ENCODE data around the gene TPSB2.
"Not testable (repeated sequence)": the region's sequence is repeated elsewhere in the genome, so short reads cannot be mapped to it uniquely, and the experiment has no call there.

The TPSB2 gene

DNA sequence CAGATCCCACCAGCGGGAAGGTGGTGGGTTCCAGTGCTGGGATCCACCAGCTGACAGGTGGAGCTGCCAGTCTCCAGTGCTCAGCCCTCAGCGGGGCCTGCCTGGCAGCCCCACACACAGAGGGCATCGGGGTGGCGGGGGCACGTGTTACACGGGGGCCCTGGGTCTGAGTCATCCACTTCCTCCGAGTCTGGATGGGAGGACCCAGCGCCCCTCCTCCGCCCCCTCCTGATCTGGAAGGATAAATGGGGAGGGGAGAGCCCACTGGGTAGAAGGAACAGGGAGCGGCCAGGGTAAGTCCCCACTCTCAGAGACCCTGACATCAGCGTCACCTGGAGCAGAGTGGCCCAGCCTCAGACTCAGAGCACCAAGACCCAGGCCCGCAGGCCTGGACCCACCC, 10.5 kb upstream of the TPSB2 start, which contains the start of gene TPSAB1:
Gene TPSAB1 (plus strand): TSS at position 270 of the 400 bp plus-strand sequence. CDS start 234 bp downstream, outside the sequence.
- DNase-seq (ENCODE audit: low read depth in 2 of 2) = not testable (repeated sequence)

DNA sequence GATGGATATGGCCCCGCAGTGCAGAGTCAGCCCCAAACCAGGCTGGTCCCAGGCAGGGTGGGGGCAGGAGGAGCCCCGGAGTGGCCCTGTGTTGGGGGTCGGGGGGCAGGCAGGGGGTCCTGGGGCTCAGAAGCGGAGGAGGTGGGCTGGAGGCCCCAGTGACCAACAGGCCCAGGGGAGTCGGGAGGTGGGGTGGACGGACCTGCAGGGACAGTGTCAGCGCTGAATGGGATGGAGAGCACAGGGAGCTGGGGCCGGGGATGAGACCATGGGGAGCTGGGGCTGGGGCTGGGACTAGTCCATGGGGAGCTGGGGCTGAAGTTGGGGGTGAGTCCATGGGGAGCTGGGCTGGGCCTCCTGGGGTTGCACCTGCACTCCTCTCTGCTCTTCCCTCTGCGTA, 9.6 kb upstream of the TPSB2 start:
- not testable (repeated sequence) for DNase-seq (ENCODE audit: low read depth in 2 of 2)

DNA sequence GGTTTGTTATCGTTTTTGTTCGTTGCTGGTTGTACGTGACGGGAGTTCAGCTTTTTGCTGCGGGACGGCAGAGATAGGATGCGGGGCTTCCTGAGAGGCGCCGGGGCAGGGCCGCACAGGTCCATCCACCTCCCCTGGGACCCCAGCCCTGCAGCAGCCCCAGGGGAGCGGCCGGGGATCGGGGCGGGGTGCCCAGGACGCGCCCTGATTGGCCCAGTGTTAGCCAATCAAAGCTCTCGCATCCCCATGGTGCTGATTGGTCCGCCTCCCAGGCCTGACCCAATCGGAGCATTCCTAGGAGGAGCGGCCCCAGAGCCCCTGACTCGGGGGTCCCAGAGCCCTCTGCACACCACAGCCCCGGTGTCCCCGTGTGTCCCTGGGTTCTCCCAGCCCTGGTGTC, 8.9 kb upstream of the TPSB2 start:
- not testable (repeated sequence) for DNase-seq (ENCODE audit: low read depth in 2 of 2)

DNA sequence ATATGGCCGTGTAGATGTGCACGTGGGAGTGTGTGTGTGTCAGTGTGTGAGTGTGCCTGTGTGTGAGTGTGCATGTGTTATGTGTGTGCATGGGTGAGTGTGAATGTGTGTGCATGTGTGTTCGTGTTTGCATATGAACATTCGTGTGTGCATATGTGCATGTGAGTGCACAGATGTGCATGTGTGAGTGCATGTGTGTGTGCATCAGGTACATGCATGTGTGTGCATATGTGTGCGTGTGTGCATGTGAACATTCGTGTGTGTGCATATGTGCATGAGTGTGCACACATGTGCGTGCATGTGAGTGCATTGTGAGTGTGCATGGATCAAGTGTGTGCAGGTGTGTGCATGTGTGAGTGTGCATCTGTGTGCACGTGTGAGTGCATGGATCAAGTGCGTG, 8.0 kb upstream of the TPSB2 start:
- no peak for DNase-seq (ENCODE audit: low read depth in 2 of 2)

DNA sequence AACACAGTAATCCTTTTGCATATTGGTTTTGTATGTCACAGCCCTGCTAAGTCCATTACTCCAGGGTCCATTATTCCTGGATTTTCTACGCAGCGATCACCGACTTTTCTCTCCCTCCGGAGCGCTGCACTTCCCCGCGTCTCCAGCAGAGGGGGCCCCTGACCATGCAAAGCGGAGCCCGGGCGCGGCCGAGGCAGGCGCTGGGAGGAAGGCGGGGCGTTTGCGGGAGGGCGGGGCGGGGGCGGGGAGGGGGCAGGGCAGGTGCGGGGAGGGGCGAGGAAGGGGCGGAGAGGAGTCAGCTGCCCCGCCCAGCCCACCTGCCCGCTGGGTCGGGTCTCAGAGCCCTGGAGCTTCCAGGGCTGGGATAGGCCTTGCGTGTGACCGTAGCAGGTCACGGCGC, 6.7 kb upstream of the TPSB2 start:
- DNase-seq (ENCODE audit: low read depth in 2 of 2) = not testable (repeated sequence)

DNA sequence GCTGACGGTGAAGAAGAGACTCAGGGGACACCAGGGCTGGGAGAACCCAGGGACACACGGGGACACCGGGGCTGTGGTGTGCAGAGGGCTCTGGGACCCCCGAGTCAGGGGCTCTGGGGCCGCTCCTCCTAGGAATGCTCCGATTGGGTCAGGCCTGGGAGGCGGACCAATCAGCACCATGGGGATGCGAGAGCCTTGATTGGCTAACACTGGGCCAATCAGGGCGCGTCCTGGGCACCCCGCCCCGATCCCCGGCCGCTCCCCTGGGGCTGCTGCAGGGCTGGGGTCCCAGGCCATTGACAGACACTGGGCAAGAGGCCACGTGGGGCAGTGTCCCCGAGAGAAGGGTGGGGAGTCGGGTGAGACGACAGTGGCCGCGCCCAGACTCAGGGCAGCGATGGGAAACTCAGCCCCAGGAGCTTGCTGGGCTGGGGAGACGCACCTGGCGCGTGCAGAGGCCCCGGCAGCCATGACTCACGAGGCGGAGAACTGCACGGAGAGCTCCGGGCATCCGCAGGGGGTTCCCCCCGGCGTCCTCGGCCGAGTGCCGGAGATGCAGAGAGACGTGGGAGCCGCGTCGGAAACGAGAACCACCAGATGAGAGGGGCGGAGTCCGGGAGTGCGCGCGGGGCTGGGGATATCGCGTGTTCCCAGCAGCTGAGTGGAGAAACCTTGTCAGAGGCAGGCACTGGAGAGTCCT, 2.2 kb upstream of the TPSB2 start:
- not testable (repeated sequence) for DNase-seq (ENCODE audit: low read depth in 2 of 2)

DNA sequence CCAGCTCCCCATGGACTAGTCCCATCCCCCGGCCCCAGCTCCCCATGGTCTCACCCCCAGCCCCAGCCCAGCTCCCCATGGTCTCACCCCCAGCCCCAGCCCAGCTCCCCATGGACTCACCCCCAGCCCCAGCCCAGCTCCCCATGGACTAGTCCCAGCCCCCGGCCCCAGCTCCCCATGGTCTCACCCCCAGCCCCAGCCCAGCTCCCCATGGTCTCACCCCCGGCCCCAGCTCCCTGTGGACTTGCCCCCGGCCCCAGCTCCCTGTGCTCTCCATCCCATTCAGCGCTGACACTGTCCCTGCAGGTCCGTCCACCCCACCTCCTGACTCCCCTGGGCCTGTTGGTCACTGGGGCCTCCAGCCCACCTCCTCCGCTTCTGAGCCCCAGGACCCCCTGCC, 1.3 kb upstream of the TPSB2 start:
- DNase-seq (ENCODE audit: low read depth in 2 of 2) = not testable (repeated sequence)

DNA sequence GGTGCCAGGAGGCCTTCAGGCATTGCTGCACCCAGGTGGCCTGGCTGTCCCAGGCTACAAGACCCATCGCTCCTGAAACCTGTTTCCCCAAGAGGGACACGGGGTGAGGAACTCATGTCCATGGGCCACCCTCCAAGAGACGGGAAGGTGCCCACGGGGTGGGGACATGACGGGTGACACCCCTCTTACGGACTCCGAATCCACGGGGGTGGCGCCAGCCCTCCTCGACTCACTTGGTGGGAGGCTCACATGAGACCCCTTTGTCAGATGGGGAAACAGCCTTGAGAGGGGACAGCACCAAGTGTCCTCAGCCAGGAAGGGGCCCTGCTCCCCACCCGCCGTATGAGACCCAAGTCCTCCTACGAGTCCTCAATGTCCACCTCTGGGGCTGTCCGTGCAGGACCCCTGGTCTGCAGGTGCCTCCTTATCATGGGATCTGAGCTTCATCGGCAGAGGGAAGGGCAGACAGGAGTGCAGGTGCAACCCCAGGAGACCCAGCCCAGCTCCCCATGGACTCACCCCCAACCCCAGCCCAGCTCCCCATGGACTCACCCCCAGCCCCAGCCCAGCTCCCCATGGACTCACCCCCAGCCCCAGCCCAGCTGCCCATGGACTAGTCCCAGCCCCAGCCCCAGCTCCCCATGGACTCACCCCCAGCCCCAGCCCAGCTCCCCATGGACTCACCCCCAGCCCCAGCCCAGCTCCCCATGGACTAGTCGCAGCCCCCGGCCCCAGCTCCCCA, 658 bp upstream of the TPSB2 start:
- DNase-seq (ENCODE audit: low read depth in 2 of 2) = not testable (repeated sequence)

DNA sequence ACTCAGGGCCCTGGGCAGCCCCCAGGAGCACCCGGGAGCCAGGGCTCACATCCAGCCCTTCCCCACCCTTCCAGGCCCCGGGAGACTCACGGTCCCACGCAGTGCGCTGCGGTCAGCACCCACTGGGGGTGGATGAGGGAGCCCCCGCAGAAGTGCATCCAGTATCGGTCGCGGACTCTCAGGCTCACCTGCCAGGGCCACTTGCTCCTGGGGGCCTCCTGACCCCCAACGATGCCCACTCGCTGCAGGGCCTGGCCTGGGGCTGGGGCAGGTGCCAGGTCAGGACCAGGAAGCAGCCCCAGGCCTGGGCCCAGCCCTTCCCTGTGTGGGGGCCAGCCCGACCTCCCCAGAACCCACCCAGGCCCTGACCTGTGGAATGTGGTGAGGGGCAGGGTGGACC, 508 bp downstream of the TPSB2 start:
- not testable (repeated sequence) for DNase-seq (ENCODE audit: low read depth in 2 of 2)

DNA sequence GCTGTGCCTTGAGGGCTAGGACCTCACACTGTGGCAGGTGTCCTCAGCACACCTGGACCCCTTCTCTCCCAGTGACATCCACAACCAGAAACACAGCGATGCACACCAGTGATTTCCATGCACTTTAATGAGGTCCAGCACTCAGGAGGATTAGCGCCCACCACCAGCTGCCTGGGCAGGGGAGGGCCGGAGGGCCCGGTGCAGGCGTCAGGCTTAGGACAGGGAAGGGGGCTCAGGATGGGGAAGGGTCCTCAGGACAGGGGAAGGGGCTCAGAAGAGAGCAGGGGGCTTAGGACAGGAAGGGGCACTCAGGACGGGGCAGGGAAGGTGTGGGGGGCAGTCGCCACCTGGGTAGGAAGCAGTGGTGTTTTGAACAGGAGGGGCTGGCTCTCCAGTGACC, 1.8 kb downstream of the TPSB2 start:
- DNase-seq (ENCODE audit: low read depth in 2 of 2) = not testable (repeated sequence)

DNA sequence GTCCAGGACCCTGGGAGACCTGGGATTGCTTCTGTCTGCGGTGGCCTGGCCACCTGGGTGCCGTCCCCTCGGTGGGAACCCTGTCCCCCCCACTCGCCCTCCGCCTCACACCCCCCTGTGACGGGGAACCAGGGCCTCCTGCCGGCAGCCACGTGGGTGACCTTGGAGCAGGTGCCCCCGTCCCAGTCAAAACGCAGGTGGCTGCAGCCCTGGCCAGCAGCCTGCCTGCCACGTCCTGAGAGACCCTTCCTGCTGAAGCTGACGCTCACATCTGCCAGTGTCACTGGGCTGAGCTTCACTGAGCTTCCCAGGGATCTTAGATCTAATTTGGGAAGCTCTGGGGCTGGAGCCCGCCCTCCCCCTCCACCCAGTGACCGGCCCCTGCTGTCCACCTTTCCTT, 3.3 kb downstream of the TPSB2 start:
- DNase-seq (ENCODE audit: low read depth in 2 of 2) = not testable (repeated sequence)

DNA sequence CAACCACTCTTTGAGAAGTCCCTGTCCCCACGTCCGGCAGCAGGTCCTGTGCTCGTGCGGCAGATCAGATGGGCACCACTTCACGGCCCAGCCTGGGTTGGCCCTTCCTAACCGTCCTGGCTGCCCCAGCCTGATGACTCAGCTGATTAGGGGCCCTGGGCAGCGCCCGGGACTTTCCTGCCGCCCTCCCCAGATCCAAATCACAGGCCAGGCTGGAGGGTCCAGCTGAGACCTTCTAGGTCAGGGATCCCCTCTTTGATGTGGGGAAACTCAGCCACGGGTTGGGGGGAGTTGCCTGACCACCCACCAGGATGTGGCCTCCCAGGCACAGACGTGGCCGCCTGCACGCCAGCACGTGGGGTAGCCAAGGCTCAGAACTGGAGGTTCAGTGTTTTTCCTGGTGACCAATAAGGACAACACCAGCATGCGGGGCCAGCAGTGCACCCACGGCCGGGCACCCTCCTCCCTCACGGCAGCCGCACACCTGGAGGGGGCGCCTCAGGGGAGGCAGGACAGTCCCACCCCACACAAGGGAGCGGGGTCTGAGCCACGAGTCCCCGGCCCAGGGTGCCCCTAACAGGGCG, 4.2 kb downstream of the TPSB2 start:
- not testable (repeated sequence) for DNase-seq (ENCODE audit: low read depth in 2 of 2)

DNA sequence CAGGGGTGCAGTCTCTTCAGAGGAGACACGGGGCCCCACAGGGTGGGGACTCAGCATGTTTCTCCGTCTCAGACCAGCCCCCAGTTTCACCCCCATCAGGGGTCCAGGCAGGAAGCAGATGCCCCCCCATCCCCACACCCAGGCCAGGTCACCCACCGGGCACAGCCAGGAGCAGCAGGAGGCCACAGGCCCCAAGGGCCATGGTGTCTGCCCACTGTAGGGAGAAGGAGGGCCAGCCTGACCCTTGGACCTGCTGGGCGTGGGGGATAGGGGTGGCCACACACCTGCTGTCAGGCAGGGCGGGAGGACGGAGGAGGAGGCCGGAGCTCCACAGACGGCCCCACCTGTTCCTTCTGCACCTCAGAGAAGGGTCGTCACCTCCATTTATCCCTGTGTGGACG, 4.9 kb downstream of the TPSB2 start, which contains the start of gene TPSG1:
Gene TPSG1 (minus strand): TSS at position 218 of the 401 bp plus-strand sequence. CDS start 16 bp downstream, at position 202.
- no peak for DNase-seq (ENCODE audit: low read depth in 2 of 2)

DNA sequence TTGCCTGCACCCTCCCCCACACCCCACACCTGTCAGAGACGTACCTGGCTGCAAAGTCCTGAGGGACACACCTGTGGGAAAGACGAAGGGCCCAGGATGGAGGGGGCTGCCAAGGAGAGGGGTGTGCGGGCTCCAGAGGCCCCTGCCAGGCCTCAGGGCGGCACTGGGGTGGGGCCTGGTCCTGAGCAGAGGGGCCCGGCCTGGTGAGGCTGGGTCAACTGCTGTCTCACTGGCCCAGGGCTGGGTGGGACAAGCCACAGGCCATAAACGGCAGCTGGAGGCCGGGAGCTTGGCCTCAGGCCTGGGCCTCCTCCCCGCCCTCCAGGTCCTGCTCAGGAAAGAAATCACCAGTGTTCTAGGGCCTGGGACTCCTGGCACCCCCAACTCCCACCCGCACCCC, 5.4 kb downstream of the TPSB2 start:
- DNase-seq (ENCODE audit: low read depth in 2 of 2) = no peak

DNA sequence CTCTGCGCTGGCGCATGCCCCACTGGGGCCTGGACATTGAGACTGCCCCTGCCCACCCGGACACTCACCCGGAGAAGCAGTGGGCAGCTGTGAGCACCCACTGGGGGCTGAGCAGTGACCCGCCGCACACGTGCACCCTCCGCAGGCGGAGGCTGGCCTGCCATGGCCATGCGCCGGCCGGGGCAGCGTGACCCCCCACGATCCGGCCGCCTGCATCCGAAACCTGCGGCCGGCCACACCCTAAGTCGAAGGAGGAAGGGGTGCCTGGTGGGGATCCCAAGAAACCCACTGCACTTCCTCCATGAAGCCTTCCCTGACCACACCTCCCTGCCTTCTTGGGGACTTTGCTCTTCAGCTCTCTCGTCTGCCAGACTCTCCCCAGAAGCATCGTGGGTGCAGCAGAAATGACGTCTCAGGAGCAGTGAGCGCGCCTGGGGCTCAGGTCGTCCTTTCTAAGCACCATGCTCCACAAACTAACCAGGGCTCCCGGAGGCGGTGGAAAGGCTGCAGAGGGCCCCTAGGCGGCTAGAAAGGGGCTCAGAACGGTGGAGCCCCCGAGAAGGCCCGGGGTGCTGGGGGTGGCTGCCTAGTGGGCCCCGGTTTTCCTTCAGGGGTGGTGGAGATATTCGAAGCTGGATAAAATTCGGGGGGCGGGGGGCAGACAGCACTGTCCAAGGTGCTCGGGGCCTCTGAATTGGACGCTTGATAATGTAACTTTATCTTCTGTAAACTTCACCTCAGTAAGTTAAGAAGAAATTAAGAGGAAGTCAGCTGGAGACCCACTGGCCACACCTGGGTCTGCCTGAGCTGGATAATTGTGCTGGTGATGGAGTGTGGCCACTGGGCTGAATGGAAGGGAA, 6.4 kb downstream of the TPSB2 start:
- no peak for DNase-seq (ENCODE audit: low read depth in 2 of 2)

DNA sequence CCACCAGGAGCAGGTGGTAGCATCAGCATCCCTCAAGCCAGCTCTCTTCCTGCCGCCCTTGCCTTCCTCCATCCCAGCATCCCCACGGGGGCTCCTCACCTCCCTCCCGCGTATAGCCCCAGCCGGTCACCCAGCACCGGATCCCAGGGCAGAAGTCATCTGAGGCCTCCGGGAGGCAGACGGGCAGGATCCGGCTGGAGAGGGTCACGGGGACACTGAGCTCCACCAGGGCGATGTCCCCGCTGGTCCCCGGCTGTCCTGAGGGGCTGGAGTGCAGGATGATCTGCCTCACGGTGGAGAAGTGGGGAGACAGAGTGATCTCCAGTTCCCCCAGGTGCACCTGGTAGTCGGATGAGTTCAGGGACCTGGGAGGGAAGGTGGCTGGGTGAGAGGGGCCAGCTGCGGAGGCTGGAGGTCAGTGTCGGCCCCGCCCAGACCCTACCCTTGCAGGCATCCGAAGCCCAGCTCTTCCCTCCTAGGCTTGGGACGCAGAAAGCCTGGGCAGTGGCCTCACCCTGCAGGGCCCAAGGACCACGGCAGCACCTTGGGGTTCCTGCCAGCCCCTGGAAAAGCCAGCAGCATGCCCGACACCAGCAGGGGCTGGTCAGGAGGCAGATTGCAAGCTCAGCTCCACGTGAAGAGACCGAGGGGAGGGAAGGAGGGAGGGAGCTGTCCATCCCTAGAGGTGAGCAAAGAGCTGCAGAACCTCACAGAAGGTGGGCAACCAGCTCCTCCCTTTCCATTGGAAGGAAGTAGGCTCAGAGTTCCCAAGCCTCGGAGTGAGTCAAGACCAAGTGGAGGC, 7.2 kb downstream of the TPSB2 start:
- no peak for DNase-seq (ENCODE audit: low read depth in 2 of 2)

DNA sequence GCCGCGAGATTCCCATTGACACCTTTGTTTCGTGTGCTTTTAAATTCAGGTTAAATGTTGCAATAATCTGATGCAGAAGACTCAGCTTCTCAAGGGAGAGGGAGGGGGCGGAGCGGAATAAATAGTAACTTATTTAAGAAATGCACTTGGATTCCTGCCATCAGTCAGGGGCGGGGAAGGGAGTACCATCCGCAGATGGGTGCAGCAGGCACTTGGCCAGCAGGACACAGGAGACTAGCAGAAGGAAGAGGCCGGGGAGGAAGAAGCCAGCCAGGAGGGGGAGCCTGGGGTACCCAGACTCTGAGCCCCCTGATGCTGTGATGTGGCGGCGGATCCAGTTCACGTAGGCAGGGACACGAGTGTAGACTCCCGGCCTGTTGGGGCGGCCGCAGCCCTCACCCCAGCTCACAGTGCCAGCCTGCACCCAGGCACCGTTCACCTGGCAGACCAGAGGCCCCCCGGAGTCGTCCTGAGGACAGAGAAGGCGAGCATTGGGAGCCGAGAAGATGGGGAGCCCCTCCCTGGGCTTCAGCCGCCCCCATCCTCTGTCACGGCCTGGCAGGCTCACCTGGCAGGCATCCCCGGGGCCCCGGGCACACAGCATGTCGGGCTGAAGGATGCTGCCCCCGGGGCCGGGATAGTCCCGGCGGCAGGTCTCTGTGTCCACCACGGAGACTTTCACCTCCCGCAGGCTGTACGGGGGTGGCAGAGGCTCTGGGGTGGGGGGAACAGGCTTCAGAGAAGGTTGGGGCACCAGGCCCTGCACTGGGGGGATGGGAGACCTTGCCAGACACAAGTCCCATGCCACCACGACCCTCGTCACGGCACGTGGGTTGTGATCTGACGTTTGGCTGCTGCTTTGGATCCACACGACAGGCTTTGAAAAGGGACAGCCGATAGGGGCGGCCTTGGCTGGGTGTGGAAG, 8.1 kb downstream of the TPSB2 start:
- no peak for DNase-seq (ENCODE audit: low read depth in 2 of 2)

DNA sequence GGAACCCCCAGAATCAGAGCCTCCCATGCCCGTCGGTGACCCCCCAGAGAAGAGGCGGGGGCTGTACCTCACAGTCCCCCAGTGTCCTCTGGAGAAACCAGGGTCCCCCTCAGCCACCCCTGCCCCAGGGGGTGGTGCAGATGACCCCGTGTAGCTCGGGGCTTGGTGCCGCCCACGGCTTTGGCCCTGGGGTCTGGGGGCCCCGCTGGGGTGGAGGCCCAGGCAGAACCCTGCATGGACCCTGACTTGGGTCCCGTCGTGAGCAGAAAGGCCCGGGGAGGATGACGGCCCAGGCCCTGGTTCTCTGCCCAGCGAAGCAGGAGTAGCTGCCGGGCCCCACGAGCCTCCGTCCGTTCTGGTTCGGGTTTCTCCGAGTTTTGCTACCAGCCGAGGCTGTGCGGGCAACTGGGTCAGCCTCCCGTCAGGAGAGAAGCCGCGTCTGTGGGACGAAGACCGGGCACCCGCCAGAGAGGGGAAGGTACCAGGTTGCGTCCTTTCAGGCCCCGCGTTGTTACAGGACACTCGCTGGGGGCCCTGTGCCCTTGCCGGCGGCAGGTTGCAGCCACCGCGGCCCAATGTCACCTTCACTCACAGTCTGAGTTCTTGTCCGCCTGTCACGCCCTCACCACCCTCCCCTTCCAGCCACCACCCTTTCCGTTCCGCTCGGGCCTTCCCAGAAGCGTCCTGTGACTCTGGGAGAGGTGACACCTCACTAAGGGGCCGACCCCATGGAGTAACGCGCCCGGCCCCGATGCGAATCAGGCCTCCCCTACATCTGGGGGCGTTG, 8.9 kb downstream of the TPSB2 start:
- no peak for DNase-seq (ENCODE audit: low read depth in 2 of 2)

All from stimulated activated CD4-positive, alpha-beta T cell treated with anti-CD3 and anti-CD28 coated beads, Interleukin-1b, Interleukin-23, amount 100 ng/mL, for 4 hours (primary cell).